Measurements from ENCODE around the gene RALGPS1. TPM values are rescaled to one million over a fixed set of nuclear protein-coding genes. Genes with fewer than 3 reads are reported as not detected.
"Not testable (repeated sequence)": the region's sequence is repeated elsewhere in the genome, so short reads cannot be mapped to it uniquely, and the experiment has no call there.

RALGPS1 gene
- total RNA-seq, 2 experiments from 2014 or later: 1.5 to 1.7 TPM

DNA sequence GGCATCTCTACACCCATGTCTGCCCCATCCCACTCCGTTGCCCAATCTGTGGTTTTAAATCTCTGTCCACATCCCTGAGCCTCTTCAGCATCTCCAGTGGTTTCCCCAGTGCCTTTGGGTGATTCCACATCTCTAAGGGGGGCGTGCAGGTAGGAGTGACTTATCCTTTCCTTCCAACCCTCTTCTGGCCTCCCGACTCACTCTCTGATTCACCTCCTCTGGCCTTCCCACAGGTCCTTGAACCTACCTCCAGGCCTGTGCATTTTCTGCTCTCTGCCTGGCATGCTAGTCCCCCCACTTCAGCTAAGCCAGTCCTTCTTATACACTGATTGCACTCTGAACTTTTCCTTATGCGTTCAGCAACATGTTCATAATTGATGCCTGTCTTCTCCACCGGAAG lies 99.0 kb downstream of the RALGPS1 start:
- POLR2A ChIA-PET: no interaction called here
- CTCF ChIA-PET: no interaction called here

DNA sequence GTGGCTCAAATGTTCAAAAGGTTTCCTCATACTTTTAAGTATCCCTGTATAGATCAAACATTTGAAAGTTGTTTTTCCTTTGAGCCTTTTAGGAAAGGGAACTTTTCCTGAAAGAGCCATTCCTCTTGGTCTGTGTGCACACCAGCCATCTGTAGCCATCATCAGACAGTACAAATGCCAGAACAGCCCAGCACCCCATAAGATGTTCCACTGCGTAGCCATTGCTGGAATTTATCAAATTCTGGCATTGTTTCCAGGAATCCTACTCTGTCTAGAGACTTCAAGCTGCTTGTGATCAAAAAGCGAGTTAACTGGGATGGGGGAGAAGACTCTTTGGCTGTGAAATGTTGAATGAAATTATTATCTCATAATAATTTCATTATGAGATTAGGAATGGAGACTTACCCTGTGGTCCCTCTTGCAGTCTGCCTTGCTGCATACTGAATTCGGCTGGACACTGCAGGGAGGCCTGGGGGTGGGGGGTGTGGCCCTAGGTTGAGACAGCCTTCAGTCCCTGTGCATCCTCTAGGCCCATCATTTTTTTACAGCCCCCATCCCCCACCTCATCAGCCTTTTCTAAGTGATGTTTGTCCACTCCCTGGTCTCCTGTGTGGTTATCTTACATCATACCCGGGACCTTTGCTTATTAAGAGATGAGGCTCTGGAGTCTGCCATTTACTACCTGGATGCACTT lies 99.8 kb downstream of the RALGPS1 start:
- ChIA-PET CTCF (no interaction called here), POLR2A (no interaction called here)

DNA sequence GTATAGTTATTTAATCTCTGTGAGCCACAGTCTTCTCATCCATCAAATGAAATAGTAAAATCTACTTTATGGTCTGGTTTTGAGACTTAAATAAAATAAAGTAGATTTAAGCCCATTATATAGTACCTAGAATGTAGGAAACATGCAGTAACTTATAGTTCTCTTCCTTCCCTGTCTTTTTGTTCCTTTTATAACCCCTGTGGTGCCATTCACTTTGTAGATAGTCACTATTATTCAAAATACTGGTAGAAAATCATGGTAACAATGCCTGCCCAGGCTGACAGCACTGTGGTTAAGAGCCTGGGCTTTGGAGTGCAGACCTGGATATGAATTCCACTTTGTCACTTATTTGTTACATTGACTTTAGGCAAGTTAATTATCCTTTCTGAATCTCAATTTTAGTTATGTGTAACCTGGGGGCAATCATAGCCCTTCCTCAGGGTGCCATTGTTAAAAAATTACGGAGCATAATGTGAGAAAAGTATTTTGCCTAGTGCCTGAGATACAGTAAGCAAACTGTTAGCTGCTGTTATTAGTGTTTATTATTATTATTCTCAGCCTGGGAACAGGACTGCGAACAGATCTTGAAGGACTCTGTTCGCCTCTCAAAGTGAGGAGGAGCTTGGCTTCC lies 100.4 kb downstream of the RALGPS1 start:
- ChIA-PET CTCF (no interaction called here), POLR2A (no interaction called here)

DNA sequence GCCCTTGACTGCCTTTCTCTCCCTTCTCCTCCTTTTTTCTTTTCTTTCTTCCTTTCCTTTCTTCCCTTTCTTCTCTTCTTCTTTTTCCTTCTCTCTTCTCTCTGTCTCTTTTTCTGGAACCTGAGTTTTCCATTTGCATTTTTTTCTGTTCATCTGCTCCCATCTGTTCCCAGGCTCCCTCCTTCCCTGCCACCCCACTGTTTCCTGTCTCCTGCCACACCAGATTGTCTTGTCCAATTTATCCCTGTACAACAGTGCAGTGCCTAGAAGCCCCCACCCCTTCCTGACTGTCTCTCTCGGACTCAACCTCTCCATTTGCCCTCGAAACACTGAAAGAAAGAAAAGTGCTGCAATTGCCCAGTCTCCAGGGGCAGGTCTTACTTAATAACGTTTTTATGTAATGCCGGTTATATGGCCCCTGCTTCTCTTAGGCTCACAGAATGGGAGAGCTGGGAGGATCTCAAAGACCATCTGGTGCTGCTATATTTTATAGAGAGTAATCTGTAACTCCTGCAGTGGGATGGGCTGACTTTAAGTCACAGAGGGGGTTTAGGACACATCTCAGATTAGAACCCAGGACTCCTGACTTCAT lies 101.4 kb downstream of the RALGPS1 start:
- CTCF ChIA-PET: no interaction called here

DNA sequence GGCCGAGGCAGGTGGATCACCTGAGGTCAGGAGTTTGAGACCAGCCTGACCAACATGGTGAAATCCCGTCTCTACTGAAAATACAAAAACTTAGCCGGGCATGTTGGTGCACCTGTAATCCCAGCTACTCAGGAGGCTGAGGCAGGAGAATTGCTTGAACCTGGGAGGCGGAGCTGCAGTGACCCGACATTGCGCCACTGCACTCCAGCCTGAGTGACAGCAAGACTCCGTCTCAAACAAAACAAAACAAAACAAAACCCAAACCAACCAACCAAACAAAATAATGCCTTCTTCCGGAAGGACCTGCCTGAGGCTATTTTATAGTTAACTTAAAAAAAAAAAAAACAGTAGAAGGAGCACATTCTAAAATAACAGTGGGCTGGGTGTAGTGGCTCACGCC lies 103.4 kb downstream of the RALGPS1 start:
- CTCF ChIA-PET: not testable (repeated sequence)

More for the DNA sequence above, 101.4 kb downstream of the RALGPS1 start:
- POLR2A ChIA-PET: no interaction called here

DNA sequence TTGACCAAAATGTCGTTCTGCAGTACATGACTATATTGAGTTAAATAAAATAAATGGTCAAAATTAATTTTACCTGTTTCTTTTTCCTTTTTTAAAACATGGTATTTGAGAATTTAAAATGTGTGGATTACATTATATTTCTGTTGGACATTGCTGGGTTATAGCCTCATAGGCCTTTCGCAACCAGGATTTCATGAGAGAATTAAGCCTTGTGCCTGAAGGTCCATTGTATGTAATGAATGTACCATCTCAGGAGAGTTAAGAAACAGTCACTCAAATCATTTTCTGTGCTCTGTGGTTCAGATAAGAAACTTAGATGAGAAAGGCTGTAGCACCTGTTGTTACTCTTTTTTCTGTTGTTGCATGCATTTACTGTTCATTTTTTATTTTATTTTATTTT lies 104.4 kb downstream of the RALGPS1 start:
- CTCF ChIA-PET: no interaction called here
- POLR2A ChIA-PET: no interaction called here

More for the DNA sequence above, 103.4 kb downstream of the RALGPS1 start:
- POLR2A ChIA-PET: not testable (repeated sequence)

DNA sequence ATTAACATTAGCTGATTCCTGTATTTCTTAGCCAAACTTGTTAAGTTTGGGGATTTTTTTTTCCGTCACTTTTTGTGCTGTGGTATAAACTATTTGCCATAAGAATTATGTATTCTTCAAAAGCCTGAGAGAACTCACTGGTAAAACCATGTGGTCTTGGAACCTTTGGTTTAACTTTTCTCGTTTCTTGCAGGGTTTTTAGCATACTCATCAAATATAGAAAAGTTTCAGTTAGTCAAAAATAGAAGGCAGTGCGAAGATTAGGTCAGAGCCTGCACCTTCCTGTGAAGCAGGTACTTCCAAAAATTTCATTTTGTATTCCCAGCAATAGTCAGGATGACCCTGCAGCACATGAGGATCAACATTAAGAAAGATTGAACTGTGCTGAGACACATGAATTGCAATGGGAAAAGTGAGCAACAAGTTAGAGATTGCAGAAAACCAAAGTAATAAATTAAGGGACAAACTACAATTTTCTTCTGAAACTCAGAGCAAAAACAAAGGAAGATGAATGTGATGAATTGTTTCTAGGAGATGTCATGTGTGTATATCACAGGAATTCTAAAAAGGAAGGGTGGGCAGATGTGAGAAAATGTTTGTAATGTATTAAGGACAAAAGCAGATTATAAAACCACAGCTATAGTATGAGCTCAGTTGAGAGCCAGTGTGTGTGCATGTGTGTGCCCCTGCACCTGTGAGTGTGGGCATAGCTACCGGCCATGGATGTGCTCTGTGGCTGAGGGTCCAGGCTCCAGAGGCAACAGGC lies 105.6 kb downstream of the RALGPS1 start:
- ChIA-PET POLR2A (no interaction called here), CTCF (no interaction called here)

DNA sequence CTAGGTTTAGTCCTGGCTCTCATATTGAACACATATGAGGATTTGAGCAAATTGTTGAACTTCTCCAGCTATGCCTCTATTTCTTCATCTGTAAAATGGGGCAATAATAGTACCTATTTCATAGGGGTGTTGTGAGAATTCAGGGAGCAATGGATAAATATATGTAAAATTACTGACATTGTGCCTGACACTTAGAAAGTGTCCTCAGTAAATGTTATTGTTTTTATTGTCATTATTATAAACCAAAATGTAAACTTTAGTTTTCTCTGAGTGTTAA lies 106.2 kb downstream of the RALGPS1 start:
- ChIA-PET POLR2A (no interaction called here), CTCF (no interaction called here)

DNA sequence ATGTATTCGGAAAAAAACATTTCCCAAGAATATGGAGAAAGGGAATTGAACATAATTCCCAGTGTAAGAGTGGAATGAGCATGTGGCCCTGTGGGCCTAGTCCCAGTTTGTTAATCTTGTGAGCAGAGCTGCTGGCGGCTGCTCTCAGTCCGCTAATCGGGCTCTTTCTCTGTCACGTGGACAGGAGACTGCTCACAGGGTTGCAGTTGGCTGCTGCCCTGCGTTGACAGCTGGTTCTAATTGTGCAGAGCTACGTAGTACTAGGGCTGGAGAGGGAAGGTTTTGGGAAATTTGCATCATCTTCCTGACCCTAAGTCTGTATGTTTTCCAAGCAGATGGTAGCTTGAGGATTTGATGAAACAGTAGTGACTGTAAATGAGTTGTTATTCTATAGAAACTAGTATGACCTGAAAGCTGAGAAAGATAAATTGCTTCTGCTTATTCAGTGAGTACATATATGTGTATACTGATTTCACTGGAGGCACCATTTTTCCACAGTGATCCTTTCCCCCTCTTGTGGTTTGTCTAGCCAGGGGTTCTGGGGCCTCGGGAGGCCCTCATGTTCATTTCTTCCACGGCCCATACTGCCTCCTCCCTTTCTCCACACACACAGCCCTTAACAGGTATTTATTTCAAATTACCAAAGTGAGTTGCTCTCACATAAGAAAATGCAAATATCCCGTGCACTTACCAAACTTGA lies 107.2 kb downstream of the RALGPS1 start:
- ChIA-PET CTCF (no interaction called here), POLR2A (no interaction called here)

DNA sequence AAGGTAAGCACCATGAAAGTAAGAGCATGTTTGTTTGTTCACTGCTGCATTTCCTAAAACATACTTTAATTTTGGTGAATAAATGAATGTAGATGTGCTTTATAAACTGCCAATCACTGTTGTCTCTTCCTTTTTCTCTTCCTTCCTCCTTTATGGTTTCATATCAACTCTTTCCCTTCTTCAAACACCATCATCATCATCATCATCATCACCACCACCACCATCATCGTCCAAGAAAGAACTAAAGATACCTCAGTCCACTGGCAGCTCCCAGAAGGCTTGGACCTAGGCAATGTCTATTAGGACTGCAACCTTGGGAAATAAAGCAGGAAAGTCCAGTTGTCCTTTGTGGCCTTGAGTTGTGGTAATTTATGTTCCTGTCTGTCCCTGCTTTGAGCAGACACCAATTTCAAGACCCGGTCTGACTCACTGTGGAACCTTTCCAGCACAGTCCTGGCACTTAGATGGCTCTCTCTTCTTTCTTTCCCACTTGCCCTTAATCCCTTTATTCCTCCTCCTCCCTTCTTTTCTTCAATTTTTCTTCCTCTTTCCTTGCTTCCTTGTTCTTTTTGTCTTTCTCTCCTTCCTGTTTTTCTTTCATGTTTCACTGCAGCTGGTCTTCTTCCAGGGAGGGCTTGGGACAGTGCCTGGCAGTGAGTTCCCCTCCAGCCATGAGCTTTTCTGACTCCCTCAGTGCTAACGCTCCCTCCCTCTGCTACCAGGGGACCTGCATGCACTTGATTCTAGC lies 108.5 kb downstream of the RALGPS1 start:
- POLR2A ChIA-PET: no interaction called here
- CTCF ChIA-PET: no interaction called here

DNA sequence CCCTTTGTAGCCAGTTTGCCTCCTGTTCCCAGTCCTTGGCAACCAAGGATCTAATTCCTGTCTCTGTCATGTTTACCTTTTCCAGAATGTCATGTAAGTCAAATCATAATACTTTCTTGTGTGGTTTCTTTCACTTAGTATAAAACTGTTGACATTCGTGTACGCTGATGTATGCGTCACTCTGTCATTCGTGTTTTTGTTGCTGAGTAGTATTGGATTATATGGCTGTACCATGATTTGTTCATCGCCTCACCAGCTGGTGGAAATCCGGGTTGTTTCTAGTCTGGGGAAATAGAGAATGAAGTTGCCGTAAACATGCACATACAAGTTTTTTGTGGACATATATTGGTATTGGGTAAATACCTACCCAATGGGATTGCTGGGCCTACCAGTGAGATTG lies 110.5 kb downstream of the RALGPS1 start:
- ChIA-PET POLR2A (no interaction called here), CTCF (no interaction called here)

DNA sequence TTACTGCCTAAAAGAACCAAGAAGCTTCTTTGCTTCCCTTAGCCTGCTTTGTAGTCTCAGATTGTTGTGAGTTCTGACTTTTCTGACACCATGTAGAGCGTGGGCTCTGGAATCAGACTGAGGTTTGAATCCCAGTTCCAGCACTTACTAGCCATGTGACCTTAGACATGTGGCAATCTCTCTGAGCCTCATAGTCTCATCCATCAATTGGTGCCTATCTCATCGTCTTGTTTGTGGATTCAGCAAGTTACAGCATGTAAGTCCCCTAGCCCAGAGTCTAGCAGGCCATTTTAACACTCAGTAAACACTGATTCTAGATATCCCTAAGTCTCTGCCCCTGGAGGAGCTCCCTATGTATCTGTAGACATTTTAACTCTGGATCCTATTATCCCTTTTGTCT lies 113.1 kb downstream of the RALGPS1 start:
- CTCF ChIA-PET: no interaction called here

DNA sequence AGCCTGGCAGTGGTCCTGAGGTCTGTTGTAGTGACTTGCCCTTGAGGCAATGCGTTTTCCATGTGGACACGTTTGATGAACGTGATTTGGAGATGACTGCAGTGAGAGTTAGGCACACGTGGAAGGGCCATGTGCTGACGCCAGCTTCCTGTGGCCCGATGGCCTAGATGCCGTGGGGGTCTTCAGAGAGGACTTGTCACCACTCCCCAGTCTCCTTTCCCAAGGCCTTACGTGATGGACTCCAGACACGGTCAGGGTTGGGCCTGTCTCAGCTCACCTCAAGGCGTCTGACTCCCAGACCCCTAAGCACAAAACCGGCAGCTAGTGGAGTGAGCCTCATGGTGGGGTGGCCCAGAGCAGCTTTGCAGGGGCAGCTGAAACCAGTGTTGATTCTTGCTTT lies 115.0 kb downstream of the RALGPS1 start:
- ChIA-PET CTCF (no interaction called here), POLR2A (no interaction called here)

More for the DNA sequence above, 113.1 kb downstream of the RALGPS1 start:
- POLR2A ChIA-PET: no interaction called here

DNA sequence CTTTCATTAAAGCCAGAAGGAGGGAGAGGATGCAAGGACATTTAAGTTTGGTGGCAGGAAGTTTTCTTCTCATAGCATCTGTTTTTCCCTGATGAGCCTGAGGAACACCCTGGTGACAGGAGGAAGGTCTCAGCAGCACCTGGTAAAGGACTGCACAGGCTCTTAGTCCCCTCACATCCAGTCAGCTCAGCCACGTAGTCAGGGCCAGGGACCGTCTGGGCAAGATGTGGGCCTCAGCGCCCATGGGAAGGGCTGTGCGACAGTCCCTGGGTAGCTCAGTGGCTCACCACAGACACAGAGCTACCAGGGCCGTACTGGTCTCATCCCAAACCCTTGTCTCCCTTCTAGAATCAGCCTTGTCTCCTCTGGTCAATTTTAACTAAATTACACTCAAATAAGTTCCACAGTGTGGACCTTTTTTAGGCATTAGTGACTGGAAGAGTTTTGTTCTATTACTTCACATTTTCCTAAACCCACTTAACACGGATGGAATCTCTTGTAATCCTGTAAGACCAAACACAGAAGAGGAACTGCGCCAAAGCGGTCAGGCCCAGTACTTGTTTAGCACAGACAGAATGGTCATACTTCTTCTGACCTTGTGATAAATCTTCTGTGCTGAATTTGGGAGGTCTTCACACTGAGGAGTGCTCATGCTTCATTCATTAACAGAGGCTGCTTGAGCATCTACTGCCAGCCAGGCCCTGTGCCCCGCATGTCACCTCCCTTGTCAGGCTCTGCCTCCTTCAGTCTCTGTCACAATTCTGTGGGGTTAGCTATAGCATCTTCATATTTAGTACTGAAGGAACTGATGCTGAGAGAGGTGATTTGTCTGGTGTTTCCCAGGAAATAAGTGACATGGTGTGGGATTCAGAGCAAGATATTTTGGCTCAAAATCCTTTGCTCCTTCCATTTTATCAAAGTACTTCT lies 116.5 kb downstream of the RALGPS1 start:
- ChIA-PET CTCF (no interaction called here), POLR2A (no interaction called here)

DNA sequence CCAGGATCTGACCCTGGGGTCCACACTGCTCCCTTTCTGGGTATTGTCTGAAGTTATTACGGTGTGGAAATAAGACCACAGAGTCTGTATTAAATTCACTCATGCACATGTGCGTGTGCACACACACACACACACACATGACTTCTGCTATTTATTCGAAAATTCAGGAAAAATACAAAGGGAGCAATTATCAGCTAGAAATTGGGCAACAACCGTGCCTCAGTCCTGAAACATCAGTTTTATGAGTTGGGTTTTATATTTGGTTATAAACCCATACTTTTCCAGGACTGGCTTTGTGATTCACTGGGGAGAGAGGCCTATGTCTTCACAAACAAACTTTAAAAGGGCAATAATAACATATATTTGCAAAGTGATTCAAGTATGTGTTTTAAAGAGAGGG lies 117.7 kb downstream of the RALGPS1 start:
- POLR2A ChIA-PET: no interaction called here

DNA sequence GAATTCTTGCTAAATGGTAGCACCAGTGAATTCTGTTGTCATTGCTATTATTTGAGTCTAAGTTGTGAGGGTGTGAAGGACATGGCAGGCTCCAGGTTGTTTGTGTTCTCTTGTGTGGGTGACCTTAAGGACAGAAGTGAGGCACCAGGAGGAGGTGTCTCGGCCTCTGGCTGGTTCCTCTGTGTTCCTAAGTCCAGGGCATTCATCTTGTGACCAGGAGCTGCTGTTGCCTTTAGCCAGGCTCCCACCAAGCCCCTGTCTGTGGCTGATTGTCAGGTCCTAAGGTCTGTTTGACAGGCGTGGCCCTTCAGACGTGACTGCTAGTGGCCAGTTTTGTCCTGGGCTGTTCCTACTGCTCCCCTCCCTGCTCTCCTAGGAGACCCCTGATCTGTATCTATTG lies 118.5 kb downstream of the RALGPS1 start:
- POLR2A ChIA-PET: no interaction called here
- CTCF ChIA-PET: no interaction called here

More for the DNA sequence above, 117.7 kb downstream of the RALGPS1 start:
- CTCF ChIA-PET: no interaction called here

DNA sequence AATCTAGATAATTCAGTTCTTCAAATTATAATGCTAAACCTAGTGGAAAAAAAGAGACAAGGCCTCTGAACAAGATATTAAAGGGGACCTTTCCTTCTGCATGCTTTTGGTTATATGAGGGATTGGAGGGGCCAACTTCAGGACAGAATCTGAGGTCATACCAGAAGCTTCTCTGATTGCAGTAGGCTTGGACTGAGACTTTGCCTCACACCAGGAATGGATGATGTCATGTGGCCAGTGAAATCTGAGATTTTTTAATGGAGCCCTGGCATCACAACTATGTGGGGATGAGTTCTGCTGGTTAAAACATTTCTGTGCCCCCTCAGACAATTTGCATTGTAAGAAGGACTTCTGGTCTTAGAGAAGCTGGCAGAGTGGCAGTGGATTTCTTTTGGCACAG lies 119.2 kb downstream of the RALGPS1 start:
- ChIA-PET CTCF (no interaction called here), POLR2A (no interaction called here)

DNA sequence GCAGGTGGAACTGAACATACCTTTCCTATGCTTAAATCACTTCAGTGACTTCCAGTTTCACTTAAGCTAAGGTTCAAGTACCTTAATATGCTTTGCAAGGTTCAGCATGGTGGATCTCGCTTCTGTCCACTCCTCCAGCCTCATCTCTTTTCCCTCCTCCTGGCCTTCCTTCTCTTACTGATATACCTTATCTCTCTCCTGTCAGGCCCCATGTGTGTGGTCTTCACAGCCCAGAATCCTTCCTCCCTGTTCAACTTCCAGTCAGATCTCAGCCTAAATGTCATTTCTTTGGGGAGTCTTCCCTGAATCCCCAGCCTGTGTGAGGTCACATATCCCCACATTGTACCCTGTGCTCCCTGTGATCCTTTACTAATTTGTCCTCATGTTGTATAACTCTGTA lies 120.1 kb downstream of the RALGPS1 start:
- ChIA-PET POLR2A (no interaction called here), CTCF (no interaction called here)

DNA sequence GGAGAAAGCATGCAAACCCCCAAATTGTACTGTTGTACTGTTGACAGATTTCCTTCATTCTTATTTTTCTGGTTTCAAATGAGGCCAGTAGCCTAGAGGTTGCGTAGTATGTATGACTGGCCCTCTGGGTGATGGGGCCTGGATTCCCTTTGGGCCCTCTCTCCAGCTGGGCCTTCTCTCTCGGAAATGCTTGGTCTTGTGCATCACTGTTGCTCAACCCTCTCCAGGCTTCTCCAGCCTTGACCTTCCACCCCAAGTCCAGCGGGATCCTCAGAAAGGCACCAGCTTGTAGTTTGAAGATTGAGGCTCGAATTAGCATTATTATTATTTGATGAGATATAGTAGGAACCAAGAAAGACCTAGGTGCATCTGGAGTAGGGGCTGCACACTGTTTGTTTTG lies 120.8 kb downstream of the RALGPS1 start:
- POLR2A ChIA-PET: no interaction called here
- CTCF ChIA-PET: interaction anchor here (0.6 kb wide), 1 partner anchor 179 kb away, joined by 3 read pairs; no protein-coding TSS in a partner anchor
